DND-41 (cell line): Measurements from ENCODE around the gene STRADA.

ENCODE experiments used
- CTCF ChIP-seq: IDR thresholded peaks from 2 replicates; pipeline ENCODE4 v1.5.1; 2012; ENCODE audit warnings: borderline replicate concordance, low read length, moderate library complexity, mild to moderate bottlenecking; ENCODE audit not compliant: poor library complexity, severe bottlenecking; ENCODE audit errors: extremely low read depth
- EZH2 ChIP-seq: IDR thresholded peaks from 3 replicates; pipeline ENCODE4 v1.6.1; 2012; ENCODE audit warnings: borderline replicate concordance, low read depth, mild to moderate bottlenecking, moderate library complexity, low read length, inconsistent platforms; ENCODE audit not compliant: severe bottlenecking

DNA sequence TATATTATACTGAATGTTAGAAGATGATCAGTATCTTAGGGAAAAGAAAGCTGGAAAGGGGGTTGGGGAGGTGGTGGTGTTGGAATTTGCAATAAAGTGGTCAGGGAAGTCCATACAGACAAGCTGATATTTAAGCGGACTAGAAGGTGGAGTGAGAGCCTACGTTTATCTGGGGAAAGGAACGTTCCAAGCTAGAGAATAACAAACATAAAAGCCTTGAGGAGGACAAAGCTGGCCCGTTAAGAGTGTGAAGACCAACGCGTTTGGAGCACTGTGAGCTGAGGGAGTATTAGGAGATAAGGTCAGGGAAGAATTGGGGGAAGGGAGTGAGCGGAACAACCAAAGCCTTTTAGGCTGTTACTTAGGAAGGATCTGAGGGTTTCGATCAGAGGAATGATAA is 33.8 kb upstream of the STRADA start:
- TF ChIP-seq CTCF (no peak), EZH2 (no peak)
